Fibroblast of the conjunctiva (primary cell): ENCODE measurements around the gene FEV.

Experiments used
- DNase-seq: peaks from one replicate; pipeline ENCODE4 v3.0.0-alpha.2; 2010; ENCODE audit warnings: low read depth

FEV gene

DNA sequence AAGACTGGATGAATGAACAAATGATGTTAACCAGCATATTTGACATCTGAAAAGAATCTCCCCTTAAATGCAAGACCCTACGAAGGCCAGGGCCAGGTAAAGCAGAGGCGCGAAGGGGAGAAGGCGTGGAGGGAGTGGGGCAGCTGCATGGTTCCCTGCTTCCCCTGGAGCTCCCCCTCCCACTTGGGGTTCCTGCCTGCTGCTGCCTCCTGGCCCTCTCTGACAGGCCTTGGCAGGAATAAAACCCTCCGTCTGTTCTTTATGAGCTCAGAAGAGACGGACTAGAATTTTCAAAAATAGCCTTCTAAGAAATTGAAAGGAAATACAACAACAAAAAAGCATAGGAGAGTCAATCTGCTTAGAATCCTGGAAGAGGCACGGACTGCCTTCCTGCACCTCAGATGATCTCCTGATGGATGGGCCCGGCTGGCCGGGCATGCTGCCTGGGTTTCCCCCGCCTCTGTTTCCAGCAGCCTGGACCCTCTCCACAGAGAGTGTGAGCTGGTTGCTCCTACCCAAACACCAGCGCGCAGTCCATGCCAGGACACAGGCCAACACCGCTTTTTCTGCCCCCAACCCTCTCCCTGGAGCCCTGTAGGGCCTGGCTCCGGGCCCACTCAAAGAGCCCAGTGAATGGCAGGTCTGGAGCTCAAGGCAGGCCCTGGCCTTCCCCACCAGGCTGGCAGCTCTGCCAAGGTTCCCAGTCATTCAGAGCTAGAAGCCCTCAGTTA is 32.4 kb upstream of the FEV start:
- DNase-seq, result no peak

DNA sequence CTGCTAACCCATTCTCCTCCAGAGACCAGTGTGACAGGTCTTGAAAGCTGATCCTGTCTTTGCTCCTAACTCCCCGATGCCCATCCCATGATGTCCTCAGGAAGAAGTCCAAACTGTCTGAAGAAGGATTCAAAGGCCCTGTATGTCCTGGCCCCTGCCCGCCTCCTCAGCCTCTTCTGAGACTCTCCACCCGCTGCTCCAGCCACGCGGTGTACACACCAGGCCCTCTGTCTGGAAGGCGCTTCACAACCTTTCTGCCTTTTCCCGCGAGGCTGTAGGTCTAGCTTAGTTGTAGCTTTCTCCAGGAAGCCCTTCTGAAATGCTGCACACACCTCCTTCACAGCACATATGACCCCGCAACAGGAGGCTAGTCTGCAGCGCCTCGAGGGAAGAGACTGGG is 31.7 kb upstream of the FEV start:
- DNase-seq, result no peak

DNA sequence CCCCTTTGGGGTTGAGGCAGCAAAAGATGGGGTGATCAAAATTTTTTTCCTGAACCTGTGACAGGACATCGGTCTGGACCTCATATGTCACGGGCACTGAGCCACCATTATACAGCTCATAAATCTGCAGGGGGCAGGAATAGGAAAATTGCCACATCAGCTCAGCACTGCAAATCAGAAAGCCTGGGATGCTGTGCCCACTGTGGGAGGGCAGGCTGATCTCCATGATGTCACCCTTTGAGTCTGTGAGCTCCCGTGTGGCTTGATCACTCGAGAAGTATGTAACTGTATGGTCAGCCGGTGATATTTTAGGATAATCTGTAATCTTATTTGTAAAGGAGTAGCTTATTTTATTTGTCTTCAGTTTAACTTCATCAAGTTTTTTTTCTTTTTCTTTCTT is 25.9 kb upstream of the FEV start:
- no peak for DNase-seq

DNA sequence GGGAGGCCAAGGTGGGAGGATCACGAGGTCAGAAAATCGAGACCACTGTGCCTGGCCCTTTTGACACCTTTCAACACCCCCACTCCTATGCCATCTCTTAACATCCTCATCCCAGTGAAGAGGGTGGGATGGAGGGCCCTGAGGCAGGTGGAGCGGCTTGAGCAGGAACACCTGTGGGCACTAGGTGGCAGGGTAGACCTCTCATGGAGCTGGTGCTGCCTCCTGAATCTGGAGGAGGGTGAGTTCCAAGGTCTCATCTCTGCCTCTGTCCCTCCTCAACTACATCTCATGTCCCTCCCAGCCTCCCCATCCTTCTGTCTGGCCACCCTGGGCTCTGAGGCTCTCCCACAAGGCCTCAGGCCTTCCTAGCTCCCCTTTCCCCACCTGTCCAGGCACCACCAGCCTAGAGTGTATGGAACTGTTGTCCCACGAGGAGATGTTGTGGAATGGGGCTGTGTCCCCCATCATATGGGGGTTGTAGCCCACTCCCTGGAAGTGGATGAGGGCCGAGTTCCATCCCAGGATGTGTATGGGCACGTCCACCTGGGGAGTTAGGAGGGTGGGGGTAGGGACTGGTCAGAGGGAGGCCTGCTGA is 25.3 kb upstream of the FEV start:
- no peak for DNase-seq

DNA sequence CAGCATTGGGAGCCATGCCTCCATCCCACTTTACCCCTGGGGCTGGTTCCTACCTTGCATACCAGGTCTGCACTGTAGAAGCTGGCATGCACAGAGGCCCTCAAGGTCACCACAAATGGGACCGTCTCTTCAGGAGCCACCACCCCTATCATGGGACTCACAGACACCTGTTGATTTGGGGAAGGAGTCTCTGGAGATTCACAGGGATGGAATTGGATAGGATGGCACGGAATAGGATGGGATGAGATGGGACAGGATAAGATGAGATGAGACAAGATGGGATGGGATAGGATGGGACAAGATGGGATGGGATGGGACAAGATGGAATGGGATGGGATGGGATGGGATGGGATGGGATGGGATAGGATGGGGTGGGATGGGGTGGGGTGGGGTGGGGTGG is 24.3 kb upstream of the FEV start:
- DNase-seq, result no peak

DNA sequence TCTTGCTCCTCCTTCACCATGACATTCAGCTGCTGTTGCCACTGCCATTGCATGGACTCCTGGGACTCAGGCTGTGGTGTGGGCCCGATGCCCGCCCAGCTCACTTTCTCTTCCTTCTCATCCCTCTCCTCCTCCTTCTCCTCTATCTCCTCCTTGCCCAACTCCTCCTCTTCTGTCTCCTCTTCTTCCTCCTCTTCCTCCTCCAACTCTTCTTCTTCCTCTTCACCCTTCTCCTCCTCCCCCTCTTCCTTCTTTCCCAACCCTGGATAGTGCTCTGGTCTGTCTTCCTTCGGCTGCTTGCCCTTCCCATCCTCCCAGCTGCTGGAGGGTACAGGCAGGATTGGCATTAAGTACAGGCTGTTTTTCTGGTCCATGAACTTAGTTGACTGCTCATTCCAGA is 19.0 kb upstream of the FEV start:
- DNase-seq, result no peak

DNA sequence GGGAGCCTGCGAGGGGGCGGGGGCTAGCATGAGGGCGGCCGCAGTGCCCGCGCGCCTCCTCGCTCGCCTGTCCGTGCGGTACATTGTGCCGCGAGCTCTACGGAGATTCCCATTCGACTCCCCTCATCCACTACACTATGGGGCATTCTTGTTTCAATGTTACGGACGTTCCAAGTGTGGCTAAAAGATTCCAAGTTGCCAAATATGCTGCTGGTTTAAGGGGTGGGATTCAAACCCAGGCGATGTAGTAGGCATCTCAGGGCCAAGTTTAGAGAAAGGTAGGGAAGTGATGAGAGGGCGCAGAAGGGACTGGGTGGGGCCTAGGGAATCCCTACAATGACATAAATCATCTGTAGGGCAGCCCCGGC is 18.3 kb upstream of the FEV start:
- DNase-seq, result no peak

DNA sequence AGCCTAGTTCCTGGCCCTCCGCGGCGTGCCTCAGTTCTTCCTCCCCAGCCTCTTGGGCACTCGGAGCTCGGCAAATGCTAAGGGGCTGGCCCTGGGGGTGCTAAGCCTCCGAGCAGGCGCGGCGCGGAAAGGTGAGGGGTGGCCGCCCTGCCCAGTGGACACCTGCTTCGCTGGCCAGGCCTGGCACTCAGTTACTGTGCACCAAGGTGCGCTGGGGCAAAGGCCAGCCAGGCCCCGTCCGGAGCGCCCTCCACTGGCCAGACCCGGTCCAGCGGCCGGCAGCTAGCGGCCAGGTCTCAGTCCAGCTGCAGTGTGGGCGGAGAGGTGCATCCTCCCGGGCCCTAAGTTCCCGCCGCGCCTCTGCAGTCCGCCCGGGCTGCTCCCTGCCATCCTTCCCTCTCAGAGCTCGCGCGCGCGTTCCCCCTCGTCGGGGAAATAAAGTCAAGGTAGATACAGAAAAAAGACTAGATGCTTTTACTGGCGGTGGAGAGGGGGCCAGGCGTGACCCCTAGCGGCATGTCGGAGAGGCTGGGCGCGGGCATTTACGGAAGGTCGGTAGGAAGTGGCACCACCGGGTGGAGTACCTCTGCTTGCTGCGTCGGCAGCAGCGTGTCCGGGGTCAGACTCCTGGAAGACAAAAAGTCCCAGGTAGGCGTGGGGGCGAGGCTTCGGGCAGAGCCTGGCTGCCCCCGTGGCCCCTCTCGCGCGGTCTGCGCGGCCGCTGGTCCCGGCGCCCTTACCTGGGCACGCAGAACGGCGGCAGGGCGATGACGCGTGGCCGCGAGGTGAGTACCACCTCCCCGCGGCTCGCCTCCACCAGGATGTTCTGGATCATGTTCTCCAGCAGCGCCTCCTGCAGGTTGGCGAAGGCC is 17.6 kb upstream of the FEV start:
- no peak for DNase-seq

DNA sequence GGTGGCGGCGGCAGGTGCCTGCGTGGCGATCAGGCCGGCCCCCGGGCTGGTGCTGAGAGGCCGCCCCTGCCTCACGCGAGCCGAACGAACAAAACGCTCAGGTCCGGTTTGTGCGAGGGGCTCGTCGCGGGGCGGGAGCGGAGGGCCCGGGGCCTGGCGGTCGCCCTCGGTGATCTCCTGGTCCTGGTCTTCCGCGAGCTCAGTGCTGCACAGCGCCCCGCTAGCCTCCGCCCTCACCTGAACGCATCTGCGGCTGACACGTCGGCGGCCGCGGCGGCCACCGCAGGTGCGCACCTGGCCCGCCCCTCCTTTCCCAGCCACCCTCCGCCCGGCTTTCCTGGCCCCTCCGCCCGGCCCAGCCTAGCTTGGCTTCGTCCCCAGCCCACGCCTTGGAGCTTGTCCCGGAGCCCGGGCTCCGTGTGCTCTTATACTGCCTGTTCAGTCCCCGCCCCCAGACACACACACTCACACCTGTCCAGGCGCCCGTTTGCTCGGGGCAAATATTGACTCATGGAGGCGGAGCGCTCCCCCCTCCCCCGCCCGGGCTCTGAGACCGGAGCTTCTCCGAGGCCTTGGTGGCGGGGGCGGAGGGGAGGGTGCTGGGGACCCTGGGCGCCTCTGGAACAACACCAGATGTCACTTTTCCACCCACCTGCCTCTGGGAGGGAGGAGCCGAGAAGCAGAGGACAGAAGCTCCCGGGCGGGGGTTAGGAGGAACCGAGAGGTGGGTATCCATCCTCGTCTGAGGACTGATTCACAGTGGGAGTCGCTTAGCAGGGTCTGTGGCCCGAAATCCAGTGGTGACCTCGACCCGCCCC is 16.8 kb upstream of the FEV start:
- no peak for DNase-seq

DNA sequence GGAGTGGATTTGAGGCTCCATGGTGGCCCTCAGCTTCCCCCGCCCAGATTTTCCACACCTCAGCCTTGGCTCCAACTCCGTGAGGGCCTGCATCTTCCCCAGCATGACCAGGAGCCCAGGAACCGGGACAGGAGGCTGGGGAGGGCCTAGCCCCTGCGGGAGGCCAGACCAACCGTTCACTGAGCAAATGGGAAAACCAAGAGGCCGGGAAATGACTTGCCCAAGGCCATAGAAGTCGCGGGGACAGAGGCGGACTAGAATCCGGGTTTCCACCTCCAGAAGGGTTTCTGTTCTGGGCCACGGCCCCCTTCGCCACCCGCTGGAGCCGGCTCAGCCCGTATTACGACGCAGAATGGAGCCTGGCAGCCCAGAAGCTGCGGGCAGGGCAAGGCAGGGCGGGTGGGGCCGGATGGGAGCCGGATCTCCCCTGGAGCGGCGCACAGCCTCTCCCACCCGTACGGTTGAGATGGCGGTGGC is 16.2 kb upstream of the FEV start:
- DNase-seq, result no peak

DNA sequence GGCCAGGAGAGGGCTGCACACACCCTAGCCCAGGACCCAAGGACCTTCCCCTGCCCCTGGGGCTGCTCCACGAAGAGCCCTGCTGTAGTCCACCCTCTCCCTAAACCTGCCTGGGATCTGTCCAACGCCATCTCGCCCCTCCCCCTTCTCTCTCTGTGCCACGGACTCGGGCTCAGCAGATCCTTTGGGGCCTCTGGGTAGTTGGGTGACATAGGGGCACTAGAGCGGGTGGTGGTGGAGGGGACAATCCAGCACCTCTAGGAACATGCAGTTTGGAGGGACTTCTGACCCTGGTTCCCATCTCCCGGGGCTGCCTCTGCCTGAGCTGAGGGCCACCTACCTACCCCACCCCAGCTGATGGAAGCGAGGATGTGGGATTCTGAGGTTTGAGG is 15.6 kb upstream of the FEV start:
- no peak for DNase-seq

DNA sequence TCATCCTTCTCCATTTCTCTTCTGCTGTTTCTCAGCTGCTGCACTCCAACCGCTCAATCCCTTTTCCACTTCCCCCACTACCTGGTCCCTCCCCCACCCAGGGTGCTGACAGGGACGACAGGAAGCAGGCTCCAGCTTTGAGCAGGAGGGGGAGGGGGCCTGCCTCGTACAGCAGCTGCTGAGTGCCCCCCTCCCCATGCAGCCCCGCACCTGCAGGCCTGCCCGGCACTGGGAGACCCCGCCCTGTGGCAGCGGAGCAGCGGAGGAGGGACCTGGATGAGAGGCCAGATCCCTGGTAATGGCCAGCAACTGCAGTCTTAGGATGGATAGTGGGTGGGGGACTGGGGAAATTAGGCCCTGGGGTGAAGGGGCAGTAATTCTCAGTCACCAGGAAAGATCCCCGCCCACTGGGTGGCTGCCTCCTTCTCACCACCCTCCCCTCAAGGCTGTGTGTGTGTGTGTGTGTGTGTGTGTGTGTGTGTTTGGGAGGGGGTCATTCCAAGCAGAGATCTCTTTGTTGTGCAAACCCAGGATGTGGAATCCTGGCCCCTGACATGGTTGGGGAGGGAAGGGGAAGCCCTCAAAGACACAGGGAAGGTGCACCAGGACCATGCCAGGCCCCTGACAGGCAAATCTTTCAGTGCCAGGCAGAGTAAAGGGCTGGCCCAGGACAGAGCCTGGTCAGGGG is 15.0 kb upstream of the FEV start:
- no peak for DNase-seq

DNA sequence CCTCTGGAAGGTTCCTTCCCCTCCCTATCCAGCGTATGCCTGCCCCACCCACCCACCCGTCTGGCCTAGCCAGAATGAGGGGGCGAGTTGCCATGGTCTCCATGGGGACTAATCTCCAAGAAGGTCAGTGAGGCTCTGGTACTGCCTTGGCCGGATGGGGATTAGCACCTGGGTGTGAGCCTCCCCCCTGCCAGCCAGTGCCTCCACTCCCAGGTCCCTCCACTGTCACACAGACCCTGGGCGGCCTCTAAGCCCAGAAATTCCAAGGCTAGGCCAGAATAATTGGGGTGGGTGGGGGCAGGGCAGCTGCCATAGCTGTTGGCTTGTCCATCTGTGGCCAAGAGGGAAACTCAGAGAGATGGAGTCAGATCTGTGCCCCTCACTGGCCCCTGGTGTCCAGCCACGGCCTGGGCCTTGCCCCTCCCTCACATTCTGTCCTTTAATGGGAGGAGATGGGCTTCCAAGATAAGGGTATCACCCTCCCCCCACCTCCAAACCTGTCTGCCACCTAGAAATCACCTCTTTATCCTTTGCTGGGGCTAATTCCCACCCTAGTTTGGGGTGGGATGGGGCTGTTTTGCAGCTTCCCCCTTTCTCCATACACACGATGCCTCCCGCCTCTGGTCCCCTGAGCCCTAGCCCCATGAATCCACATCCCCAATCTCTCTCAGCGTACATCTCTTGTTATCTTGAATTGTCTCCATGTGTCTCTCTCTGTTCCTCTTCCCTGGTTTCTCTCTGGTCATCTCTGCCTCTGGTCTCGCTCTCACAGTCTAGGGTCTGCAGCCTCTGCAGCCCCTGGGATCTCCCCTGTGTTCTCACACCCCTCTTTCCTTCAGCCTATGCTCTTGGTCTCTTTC is 14.3 kb upstream of the FEV start:
- DNase-seq, result no peak

DNA sequence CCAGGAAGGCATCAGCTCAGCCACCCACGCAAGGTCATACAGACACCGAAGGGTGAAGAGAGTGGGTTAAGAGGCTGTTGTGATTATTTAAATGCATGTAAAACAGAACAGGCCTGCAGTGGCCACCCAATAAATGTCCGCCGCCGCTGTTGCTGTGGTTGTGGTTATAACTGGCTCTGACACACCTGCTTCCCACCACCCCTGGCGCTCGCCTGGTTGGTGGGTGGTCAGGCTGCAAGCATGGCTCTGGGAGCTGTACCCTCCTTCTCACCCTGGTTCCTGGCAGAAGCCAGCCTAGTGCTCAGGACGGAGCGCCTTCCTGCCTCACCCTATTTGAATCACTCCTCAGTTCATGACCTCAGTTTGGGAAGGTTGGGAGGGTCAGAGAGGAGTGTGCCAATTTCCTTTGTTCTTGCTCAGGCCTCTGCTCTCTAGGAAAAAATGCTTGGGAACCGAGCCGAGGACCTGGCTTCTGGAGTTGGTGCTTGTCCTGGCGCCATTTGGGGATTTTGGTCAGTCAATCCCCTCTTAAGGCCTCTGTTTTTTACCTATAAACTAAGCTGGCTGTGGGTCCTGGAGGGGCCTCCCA is 13.5 kb upstream of the FEV start:
- DNase-seq, result no peak

DNA sequence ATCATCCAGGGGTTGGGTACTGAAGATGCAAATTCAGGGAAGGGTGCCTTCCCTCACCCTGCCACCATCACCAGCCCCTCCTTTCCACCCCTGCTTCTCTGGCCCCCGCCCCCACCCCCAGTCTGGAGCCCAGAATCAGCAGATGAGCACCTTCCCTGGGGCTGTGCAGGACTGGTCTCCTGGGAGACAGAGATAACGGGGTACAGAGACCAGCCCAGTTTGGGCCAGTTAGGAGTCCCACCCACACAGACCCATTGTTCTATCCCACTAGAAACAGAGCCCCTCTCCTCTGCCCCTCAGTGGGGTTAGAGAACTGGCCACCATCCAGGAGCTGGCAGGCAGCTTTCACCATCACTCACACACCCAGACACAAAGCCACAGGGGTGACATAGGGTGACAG is 12.7 kb upstream of the FEV start:
- no peak for DNase-seq

DNA sequence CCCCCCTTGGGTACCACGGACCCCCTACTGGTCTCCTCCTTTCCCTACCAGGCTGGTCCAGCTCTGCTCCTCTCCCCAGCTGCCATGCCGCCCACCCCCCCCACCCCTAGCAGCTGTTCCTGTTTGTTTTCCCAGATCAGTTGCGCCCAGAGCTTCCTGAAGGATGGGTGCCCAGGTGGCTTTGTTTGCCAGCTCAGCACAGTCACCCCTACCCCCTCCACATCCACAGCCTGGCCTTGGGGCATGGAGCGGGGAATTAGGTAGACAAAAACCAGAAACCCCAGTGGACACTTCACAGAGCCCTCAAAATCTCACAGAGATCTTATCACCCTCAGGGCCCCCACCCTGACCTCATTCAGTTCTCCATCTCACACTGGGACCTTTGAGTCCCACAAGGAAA is 12.0 kb upstream of the FEV start:
- DNase-seq, result no peak

DNA sequence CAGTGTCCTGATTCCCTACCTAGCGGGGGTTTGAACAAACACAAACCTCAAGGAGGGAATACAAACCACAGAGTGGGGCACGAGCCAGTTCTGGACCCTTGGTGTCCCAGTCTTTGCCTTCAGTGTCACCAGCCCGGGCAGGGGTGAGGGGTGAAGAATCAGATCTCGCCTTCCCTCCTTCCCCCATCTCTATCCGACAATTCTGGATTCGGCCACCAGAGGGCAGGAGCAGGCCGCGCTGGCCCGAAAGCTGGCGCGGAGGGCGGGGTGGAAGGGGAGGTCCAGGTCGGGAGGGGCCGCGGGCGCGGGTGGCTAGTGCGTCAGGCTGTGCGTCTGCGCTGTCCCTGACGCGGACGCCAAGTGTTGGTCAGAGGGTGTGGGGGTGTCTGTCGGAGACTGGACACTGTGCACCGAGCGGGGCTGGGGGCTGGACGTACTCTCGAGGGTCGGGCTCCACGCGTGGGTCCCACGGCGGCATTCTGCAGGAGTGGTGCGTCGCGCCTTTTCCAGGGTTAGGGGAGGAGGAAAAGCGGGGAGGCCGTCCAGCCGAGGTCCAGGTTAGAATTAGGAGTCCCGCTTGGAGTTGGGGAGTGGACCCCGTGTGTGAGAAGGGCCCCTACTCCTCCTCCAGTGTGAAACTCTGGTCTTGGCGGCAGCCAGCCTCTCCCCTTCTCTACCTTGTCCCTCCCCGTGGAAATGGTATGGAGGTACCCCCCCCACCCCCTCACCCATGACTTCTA is 11.2 kb upstream of the FEV start:
- DNase-seq, result peak; percentile 51

DNA sequence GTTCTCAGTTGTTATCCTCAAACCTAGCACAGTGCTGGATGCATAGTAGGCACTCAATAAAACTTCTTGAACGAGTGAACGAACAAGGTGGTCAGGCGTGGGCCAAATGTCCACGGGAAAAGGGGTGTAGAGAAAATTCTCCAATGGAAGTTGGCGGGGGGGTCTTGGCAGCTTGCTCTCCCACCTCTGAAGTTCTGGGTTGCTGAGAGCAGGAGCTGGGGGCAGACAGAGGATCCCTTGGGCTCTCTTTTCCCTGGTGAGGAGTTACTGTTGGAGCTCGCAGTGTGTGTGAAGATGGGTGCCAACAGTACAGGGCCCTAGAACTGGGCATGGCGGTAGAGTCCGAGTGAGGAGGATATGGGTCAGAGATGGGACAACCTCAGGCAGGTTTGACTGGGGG is 10.6 kb upstream of the FEV start:
- no peak for DNase-seq
